K562 (cell line): ENCODE data around the gene IGLL1. TPM values are rescaled to one million over a fixed set of nuclear protein-coding genes. Genes with fewer than 3 reads are reported as not detected.
"Not testable (repeated sequence)": the region's sequence is repeated elsewhere in the genome, so short reads cannot be mapped to it uniquely, and the experiment has no call there.

Experiments used
- ATAC-seq: fragments of 200-7000 bp; cut with Tn5 transposase; 3 replicates; pipeline ENCODE4 v1.9.1; 2020; ENCODE audit warnings: moderate library complexity
- BruUV-seq: library from RNA; stranded (reverse); fragments of 400-500 nt; replicated peaks from 2 replicates; lab custom pipeline; 2021; lab: Mats Ljungman, UMichigan
- CTCF ChIA-PET: fragments of 300-600 bp; formaldehyde crosslinking; extraction: SDS; loops from one replicate; lab custom pipeline; 2021; ENCODE audit warnings: low intra/inter-chr PET ratio; lab: Yijun Ruan, JAX
- POLR2A ChIA-PET: fragments of 300-600, 350-650 bp; sonication (Branson Sonifier 250); formaldehyde crosslinking; extraction: SDS; loops from one replicate; lab custom pipeline; 2021; ENCODE audit warnings: antibody characterized with exemption, inconsistent platforms; lab: Yijun Ruan, JAX
- DNase-seq, 4 experiments: peaks; one replicate each; pipeline versions ENCODE4 v3.0.0 to v3.0.0-alpha.2; 2011 to 2018; ENCODE audit warnings: low spot score in 3 of 4, mixed read lengths in 3 of 4; ENCODE audit errors: extremely low read depth in 1 of 4
- FAIRE-seq: peaks from 2 replicates; lab custom pipeline; 2011; peaks lifted over from hg19 to GRCh38; lab: Jason Lieb, UNC
- H2AFZ ChIP-seq: 2 replicates; pipeline ENCODE4 v1.6.0; 2011; ENCODE audit warnings: low read depth, low read length, control low read depth, inconsistent platforms
- H3K27ac ChIP-seq: fragments of 200-600 bp; 3 replicates; pipeline ENCODE4 v1.8.0; 2011; ENCODE audit warnings: low read depth, mild to moderate bottlenecking, control low read depth, inconsistent platforms, low read length, moderate library complexity, mixed read lengths; ENCODE audit errors: extremely low read depth
- H3K27me3 ChIP-seq, 2 experiments: fragments of 300-600 bp in 1 of 2; 2 replicates in 1 of 2; 3 replicates in 1 of 2; pipeline versions ENCODE4 v1.6.0 to v1.8.0; 2011; ENCODE audit warnings: inconsistent platforms in 2 of 2, low read length in 2 of 2, mild to moderate bottlenecking in 1 of 2, mixed read lengths in 1 of 2, moderate library complexity in 1 of 2; ENCODE audit not compliant: control insufficient read depth in 2 of 2, insufficient read depth in 2 of 2
- H3K36me3 ChIP-seq: fragments of 300-600 bp; 3 replicates; pipeline ENCODE4 v1.8.0; 2011; ENCODE audit warnings: mild to moderate bottlenecking, low read length, inconsistent platforms; ENCODE audit not compliant: control insufficient read depth, insufficient read depth
- H3K4me1 ChIP-seq, 2 experiments: fragments of 200-600 bp in 1 of 2; replicated peaks in 1 of 2; 2 replicates in 1 of 2; 3 replicates in 1 of 2; pipeline versions ENCODE4 v1.5.1 to v1.8.0; 2011; ENCODE audit warnings: inconsistent platforms in 2 of 2, low read length in 2 of 2, mild to moderate bottlenecking in 1 of 2, mixed read lengths in 1 of 2, moderate library complexity in 1 of 2; ENCODE audit not compliant: control insufficient read depth in 2 of 2, insufficient read depth in 2 of 2
- H3K4me2 ChIP-seq: 2 replicates; pipeline ENCODE4 v1.6.1; 2011; ENCODE audit warnings: low read length, control low read depth, inconsistent platforms, mixed read lengths; ENCODE audit not compliant: insufficient read depth
- H3K4me3 ChIP-seq: fragments of 200-600 bp; sonication (generic), shearing (Covaris generic); 2 replicates; pipeline ENCODE4 v1.5.1; 2016; ENCODE audit warnings: control low read depth, inconsistent platforms
- H3K79me2 ChIP-seq: fragments of 200-600 bp; 3 replicates; pipeline ENCODE4 v1.8.0; 2011; ENCODE audit warnings: low read length, inconsistent platforms; ENCODE audit not compliant: control insufficient read depth, insufficient read depth
- H3K9ac ChIP-seq, 2 experiments: 2 replicates each; pipeline versions ENCODE4 v1.6.0 to v1.6.1; 2011; ENCODE audit warnings: low read depth in 2 of 2, low read length in 2 of 2, control low read depth in 1 of 2, inconsistent platforms in 1 of 2, mild to moderate bottlenecking in 1 of 2, mixed read lengths in 1 of 2; ENCODE audit not compliant: insufficient read depth in 1 of 2
- H3K9me1 ChIP-seq: one replicate; pipeline ENCODE4 v1.6.0; 2011; ENCODE audit warnings: inconsistent platforms, mild to moderate bottlenecking, low read length, moderate library complexity; ENCODE audit not compliant: control insufficient read depth, insufficient read depth
- H3K9me3 ChIP-seq: replicated peaks from 2 replicates; pipeline ENCODE4 v1.5.1; 2011; ENCODE audit warnings: low read depth, low read length, inconsistent platforms; ENCODE audit not compliant: control insufficient read depth, insufficient read depth
- H4K20me1 ChIP-seq: replicated peaks from 2 replicates; pipeline ENCODE4 v1.6.1; 2011; ENCODE audit warnings: low read length, inconsistent platforms, mixed read lengths; ENCODE audit not compliant: control insufficient read depth, insufficient read depth
- ETV5 ChIP-seq: sonication (generic); formaldehyde crosslinking; IDR thresholded peaks from 2 replicates; pipeline ENCODE4 v1.4.0; 2020; ENCODE audit warnings: low read depth, mild to moderate bottlenecking, missing genetic modification reagents
- GATA2 ChIP-seq: sonication (generic); formaldehyde crosslinking; IDR thresholded peaks from 2 replicates; pipeline ENCODE4 v1.4.0; 2020; ENCODE audit warnings: mild to moderate bottlenecking, missing genetic modification reagents
- MAX ChIP-seq: sonication (generic); formaldehyde crosslinking; IDR thresholded peaks from 2 replicates; pipeline ENCODE4 v1.9.0; 2022; ENCODE audit warnings: mild to moderate bottlenecking, missing genetic modification reagents
- PRDM10 ChIP-seq: fragments of 450-650 bp; IDR thresholded peaks from 2 replicates; pipeline ENCODE4 v1.6.1; 2018; ENCODE audit not compliant: partially characterized antibody
- SMARCE1 ChIP-seq: fragments of 450-650 bp; IDR thresholded peaks from 2 replicates; pipeline ENCODE4 v1.7.1; 2016; ENCODE audit warnings: mild to moderate bottlenecking
- ZFX ChIP-seq: sonication (generic); formaldehyde crosslinking; IDR thresholded peaks from 2 replicates; pipeline ENCODE4 v1.8.0; 2022; ENCODE audit warnings: mild to moderate bottlenecking, missing genetic modification reagents, moderate library complexity
- WGBS: fragments of 100-300 bp; shearing (Covaris generic); methylation state at CpG from one replicate; pipeline ENCODE4 v1.1.6; 2016; ENCODE audit warnings: low coverage, mixed read lengths; ENCODE audit not compliant: insufficient coverage; ENCODE audit errors: missing lambda C conversion rate; 5-methylcytosine and 5-hydroxymethylcytosine counted together
- in situ Hi-C: fragments of 300-500 bp; cut with MboI; formaldehyde crosslinking; loops from 4 replicates; pipeline ENCODE4 v1.15.0; 2018; ENCODE audit warnings: inconsistent platforms, mixed read lengths
- intact Hi-C: fragments of 100-400 bp; cut with micrococcal nuclease; formaldehyde crosslinking; loops from 2 replicates; pipeline ENCODE4 v1.14.2; 2022
- polyA plus RNA-seq, 8 experiments: library from polyadenylated mRNA; depleted of rRNA in 4 of 8; stranded (reverse) in 5 of 8; unstranded in 3 of 8; fragments of >200 nt; fragmentation: Nextera tagmentation in 2 of 8; fragmentation: Illumina TruSeq in 1 of 8; extraction: Ambion mirVana in 2 of 8; extraction: Trizol in 1 of 8; gene quantifications; 2 replicates each; pipeline versions ENCODE4 v1.2.1 to v1.2.3, GENCODE V29; 2011 to 2014; ENCODE audit warnings: inconsistent platforms in 1 of 8, missing spikeins in 1 of 8
- total RNA-seq, 7 experiments: library from RNA; depleted of rRNA in 6 of 7; stranded (reverse); fragments of >200 nt in 6 of 7; fragmentation: Illumina TruSeq in 2 of 7; extraction: Trizol in 2 of 7; gene quantifications; 2 replicates each; pipeline versions ENCODE4 v1.2.1 to v1.2.3, GENCODE V29; 2011 to 2021; ENCODE audit warnings: low replicate concordance in 1 of 7

IGLL1 gene
- total and polyA plus RNA-seq, 9 of the 15 experiments (the other 6 are each of a cell fraction or from before 2014, with no cell fraction given): 0.10 to 0.32 (median 0.20) TPM; not detected in 6

GRCh38 chr22:23537830-23538695, 42.0 kb downstream of the IGLL1 start:
- in situ Hi-C loops (loop anchor here (5.0 to 10.0 kb wide), 2 partner anchors 131 to 213 kb away; no protein-coding TSS in a partner anchor), intact Hi-C loops (loop anchor here (5.0 kb wide), 4 partner anchors 151 to 366 kb away; no protein-coding TSS in a partner anchor)
- Histone ChIP-seq H3K27ac (peak overlapping the region; percentile 52; the same call in 2 of the 3 replicates), H2AFZ (peak overlapping the region; percentile 72), H3K4me2 (peak overlapping the region; percentile 32; the same call in 1 of the 2 replicates), H3K4me1 (peaks cover 38 to 44% of the 10 kb centered on the region in 2 experiments), H3K9ac (peak overlapping the region in 1 of 2 experiments; percentile 25; a peak in 1 of 4 replicates)
- H3K4me3 ChIP-seq, H3K9me1 ChIP-seq, H4K20me1 ChIP-seq, H3K79me2 ChIP-seq, H3K36me3 ChIP-seq, CTCF ChIA-PET, ATAC-seq, POLR2A ChIA-PET, BruUV-seq, H3K27me3 ChIP-seq, H3K9me3 ChIP-seq: not testable (repeated sequence)
- WGBS: 32% methylated on average over 15 of the region's 19 CpGs
- peak; percentile 54 for FAIRE-seq
- DNase-seq: peak in 2 of 4 experiments; percentile 9 to 67
- TF ChIP-seq SMARCE1 (0 out of 2 replicates have a peak, but pooled peaks have one; percentile 31), GATA2 (CRISPR knock-in tag) (peak; percentile 46; the same call in 1 of the 2 replicates), ETV5 (peak; percentile 70; the same call in 1 of the 2 replicates), PRDM10 (peak; percentile 60), MAX (CRISPR knock-in tag) (peak; percentile 11; the same call in 1 of the 2 replicates), ZFX (CRISPR knock-in tag) (peak; percentile 71)
